Uterus (tissue), 2 donors: ENCODE results near the gene PSEN2.

Experiments
- POLR2A ChIP-seq, 2 donors: fragments of 450-650 bp; IDR thresholded peaks; one replicate each; pipeline ENCODE4 v1.6.1; 2016; ENCODE audit warnings: antibody characterized with exemption in 2 of 2, mild to moderate bottlenecking in 1 of 2, moderate library complexity in 1 of 2
- TF ChIP-seq, protein P1 (sequence below), 4 experiments: fragments of 200-600 bp in 2 of 4; fragments of 450-650 bp in 2 of 4; sonication (generic) in 2 of 4; IDR thresholded peaks; one replicate each; pipeline ENCODE4 v1.5.1; 2016 to 2019; ENCODE audit warnings: antibody characterized with exemption in 4 of 4, mild to moderate bottlenecking in 2 of 4, moderate library complexity in 1 of 4

DNA sequence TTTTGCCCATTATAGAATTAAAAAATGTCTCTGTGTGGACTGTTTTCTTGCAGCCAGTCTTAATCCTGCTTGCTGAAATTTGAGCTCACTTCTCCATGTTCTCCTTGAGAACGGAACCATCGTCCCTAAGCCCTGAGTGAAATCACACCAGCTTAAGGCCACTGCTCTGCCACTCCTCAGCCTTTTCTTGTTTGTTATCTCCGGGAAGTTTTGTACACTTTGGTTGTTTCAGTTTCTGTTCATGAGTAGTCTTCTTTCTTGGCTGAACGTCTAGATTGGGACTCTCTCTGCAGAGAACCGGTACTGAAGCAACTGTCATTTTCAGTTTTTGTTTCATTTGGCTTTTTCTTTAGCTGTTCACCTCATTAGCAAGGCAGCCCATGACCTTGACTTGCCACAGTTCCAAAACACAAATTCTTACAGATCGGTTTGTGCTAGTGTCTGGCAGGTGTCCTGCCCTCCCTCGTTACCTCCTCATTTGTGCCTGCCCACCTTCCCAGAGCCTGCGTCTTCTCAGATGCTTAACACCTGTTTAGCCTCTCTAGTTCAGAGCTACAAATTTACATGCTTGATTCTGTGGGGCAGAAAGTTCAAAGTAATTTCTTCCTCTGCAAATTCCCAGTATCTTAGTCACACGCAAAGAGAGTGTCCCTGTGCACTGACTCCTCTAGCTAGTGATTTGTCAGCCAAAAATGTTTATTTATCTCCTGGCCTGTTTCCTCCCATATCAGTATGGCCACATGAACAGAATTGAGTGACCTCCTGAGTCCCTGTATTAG lies 12.4 kb downstream of the PSEN2 start:
- TF ChIP-seq, protein P1, sequence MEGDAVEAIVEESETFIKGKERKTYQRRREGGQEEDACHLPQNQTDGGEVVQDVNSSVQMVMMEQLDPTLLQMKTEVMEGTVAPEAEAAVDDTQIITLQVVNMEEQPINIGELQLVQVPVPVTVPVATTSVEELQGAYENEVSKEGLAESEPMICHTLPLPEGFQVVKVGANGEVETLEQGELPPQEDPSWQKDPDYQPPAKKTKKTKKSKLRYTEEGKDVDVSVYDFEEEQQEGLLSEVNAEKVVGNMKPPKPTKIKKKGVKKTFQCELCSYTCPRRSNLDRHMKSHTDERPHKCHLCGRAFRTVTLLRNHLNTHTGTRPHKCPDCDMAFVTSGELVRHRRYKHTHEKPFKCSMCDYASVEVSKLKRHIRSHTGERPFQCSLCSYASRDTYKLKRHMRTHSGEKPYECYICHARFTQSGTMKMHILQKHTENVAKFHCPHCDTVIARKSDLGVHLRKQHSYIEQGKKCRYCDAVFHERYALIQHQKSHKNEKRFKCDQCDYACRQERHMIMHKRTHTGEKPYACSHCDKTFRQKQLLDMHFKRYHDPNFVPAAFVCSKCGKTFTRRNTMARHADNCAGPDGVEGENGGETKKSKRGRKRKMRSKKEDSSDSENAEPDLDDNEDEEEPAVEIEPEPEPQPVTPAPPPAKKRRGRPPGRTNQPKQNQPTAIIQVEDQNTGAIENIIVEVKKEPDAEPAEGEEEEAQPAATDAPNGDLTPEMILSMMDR (IDR thresholded peaks at IDR 0.05) = no peak
- TF ChIP-seq POLR2A (IDR thresholded peaks at IDR 0.05) = no peak
